Raji (cell line): Measurements from ENCODE around the gene ALX3.

Experiments
- POLR2A ChIP-seq: IDR thresholded peaks from 2 replicates; pipeline ENCODE4 v1.6.1; 2011; ENCODE audit warnings: low read depth, low read length, control low read depth; ENCODE audit not compliant: insufficient read depth

The ALX3 gene

DNA sequence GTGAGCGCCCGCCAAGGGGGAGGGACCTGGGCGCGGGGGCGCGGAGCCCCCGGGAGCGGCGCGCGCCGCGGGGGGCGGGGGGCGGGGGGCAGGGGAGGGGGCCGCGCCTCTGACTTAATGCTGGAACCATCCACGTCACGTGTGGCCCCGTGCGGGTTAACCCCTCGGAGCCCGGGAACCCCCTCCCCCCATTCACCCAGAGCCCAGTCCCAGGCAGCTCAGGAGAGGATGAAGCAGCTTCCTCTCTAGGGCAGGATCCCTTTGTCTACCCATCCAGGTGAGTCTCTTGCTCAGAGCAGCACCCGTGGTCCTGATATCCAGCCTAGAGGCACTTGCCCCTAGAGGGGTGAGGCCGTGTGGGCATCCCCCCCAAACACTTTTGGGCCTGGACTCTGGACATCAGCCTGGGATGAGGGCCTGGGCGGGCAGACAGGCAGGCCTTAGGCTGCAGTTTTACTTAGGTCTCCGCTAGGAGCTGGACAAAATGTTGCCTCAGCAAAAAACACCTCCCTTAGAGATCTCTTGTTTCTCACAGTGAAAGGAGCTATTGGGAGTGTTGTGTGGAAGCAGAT is at the start of gene ALX3:
Gene ALX3, minus strand, starts transcription at position 2 of the 572 bp plus-strand sequence. CDS start 60 bp downstream, outside the sequence.
- TF ChIP-seq POLR2A = no peak

DNA sequence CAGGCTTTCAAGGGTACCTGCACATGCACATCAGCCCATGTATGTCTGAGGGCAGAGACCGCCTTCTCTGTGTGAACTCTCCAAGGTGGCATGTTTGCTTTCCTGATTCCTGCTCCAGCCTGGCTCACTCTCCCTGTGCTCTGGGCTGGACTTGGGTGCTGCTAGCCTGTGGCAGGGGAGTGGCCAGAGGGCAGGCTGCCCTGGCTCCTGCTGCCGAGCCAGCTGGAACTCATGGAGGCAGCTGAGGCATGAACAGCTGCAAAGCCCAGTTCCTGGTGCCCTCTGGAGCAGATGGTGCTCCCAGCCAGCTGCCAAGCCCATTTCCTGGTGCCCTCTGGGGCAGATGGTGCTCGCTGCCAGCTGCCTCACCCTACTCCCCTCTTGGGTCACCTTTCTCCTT is 49.4 kb upstream of the ALX3 start:
- no peak for TF ChIP-seq POLR2A

DNA sequence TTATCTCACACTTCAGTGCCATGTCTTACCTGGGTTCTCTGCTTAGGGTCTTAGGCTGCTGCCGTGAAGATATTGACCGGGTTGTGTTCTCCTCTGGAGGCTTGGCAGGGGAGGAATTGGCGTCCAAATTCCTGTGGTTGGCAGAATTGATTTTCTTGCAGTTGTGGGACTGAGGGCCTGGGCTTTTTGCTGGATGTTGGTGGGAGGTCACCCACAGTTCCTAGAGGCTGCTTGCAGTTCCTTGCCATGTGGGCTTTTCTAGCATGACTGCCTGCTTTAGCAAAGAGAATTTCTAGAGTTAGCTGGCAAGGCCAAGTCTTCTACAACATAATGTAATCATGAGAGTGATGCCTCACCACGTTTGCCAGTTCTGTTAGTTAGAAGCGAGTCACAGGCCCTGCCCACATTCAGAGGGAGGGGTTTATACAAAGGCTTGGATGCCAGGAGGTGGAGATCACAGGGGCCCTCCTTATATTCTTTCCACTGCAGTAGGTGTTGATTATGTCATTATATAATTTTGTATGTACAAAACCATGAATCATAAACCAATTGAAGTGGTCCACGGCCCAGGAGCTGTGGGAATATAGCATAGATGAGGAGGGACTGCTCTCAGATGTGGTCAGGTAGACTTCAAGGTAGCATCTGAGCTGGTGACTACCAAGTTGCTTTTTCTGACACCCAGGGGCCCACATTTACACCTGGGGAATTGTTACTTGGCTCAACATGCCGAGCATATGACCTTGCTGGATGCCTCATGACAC is 48.3 kb upstream of the ALX3 start:
- TF ChIP-seq POLR2A = no peak

DNA sequence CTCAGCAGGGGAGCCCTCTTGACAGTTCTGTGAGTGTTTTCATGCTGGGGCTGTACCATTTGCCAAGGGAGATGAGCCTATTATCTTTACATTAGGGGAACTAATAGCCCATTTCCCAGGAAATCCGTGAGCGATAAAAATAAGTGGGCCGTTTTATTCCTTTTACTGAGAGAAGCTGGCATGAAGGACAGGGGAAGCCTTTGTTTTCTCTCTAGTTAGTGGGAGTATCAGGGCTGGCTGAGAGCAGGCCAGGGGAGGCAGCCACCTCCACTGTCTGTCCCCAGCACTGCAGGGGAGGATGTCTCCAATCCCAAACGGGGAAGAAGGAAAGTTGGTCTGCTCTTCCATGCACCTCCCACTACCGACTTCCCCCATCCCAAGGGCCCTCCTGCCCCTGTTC is 44.3 kb upstream of the ALX3 start:
- TF ChIP-seq POLR2A = no peak

DNA sequence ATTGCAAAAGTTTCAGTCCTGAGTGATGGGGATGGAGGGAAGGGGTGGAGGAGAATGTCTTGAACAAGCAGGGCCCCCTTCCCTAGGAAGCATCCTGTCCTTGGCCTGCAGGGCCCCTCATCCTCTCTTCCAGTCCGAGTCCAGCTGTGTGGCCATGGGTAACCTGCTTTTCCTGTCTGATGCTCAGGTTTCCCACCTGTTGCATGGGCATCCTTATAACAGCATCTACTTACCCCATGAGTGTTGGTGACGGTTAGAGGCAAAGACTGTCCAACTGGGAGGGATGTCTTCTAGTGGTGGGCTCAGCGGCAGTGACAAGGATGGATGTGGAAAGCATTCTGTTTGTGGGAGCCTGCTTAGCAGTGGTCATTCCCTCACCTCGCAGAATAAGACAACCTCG is 43.7 kb upstream of the ALX3 start:
- TF ChIP-seq POLR2A = no peak

DNA sequence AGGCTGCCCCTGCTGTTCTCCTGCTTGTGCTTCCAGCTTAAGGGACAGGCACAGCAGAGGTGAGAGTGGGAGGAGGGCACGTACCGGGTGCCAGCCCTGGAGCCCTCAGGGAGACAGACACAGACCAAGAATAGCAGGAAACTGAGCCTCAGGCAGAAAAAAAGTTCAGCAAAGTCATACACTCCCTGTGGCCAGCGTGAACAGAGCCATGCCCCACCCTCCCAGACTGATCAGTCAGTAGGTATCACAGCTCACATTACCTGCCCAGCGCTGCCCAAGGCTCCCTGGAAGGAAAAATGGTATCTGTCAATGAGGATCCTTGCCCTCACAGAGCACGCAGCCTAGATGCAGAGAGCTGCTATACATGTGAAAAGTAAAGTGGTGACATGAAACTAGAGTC is 43.1 kb upstream of the ALX3 start:
- TF ChIP-seq POLR2A = no peak

DNA sequence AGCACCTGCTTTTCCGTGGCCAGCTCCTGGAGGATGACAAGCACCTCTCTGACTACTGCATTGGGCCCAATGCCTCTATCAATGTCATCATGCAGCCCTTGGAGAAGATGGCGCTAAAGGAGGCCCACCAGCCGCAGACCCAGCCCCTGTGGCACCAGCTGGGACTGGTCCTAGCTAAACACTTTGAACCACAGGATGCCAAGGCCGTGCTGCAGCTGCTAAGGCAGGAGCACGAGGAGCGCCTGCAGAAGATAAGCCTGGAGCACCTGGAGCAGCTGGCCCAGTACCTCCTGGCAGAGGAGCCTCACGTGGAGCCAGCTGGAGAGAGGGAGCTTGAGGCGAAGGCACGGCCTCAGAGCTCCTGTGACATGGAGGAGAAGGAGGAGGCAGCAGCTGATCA is 42.2 kb upstream of the ALX3 start:
- no peak for TF ChIP-seq POLR2A

DNA sequence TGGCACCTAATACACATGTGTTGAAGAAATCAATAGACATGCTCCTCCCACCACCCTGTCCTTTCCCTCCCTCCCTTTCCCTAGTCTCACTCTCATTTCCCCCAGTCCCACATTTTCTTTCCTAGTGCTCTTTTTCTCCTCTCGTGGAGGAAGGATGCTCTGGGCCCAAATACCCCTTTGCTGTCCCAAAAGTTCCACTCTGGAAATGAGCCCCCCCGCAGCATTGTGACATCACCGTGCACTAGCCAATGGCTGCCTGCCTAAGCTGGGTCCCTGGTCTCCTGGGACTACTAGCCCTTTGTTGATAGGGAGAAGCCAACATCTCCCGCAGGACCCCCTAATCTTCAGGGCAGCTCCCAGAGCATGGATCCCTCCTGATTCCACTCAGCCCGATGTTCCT is 41.7 kb upstream of the ALX3 start, which contains the start of gene UBL4B:
Gene UBL4B, plus strand, starts transcription at position 301 of the 400 bp plus-strand sequence. Its CDS starts 92 bp downstream, at position 393.
- TF ChIP-seq POLR2A = no peak

DNA sequence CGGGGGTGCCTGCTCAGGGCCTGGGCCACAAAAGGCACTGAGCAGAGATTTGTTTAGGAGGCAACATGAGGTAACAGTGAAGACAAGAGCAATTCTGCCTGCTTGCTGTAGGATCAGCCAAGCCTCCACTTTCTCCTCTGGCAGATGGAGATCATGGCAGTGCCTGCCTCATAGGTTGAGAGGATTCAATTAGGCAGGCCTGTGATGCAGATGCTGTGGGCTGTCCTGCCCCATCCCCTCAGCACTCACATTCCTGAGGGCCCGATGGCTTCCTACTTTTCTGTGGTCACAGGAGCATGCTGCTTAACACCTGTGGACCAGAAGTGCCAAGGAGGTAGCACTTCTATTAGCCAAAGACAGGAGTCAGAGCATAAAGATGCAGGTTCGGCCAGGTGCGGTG is 40.6 kb upstream of the ALX3 start:
- no peak for TF ChIP-seq POLR2A

DNA sequence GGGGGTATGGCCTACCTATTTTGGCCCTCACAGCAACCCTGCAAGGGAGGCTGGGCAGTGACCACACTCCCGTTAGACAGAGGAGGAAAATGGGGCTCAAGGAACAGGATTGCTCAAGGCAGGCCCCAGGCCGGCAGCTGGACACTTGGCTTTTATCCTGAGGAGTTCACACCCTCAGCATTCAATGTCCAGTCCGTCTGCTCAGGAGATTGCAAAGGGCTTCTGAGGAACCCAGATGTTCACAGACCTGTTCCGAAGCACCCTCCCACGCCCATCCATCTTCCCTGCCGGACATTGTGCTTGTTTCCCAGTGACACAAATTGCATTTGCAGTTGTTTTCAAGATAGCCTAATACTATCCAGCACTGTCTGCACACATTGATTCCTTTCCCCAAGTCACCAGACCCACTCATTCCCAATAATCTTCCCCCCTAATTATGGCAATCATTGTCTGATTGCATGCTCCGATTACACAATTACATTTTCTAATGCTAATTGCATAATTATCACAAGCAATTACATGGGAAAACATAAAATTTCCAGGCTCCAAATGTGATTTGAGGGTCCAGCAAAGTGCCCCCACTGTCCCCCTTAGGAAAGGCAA is 37.5 kb upstream of the ALX3 start:
- no peak for TF ChIP-seq POLR2A

DNA sequence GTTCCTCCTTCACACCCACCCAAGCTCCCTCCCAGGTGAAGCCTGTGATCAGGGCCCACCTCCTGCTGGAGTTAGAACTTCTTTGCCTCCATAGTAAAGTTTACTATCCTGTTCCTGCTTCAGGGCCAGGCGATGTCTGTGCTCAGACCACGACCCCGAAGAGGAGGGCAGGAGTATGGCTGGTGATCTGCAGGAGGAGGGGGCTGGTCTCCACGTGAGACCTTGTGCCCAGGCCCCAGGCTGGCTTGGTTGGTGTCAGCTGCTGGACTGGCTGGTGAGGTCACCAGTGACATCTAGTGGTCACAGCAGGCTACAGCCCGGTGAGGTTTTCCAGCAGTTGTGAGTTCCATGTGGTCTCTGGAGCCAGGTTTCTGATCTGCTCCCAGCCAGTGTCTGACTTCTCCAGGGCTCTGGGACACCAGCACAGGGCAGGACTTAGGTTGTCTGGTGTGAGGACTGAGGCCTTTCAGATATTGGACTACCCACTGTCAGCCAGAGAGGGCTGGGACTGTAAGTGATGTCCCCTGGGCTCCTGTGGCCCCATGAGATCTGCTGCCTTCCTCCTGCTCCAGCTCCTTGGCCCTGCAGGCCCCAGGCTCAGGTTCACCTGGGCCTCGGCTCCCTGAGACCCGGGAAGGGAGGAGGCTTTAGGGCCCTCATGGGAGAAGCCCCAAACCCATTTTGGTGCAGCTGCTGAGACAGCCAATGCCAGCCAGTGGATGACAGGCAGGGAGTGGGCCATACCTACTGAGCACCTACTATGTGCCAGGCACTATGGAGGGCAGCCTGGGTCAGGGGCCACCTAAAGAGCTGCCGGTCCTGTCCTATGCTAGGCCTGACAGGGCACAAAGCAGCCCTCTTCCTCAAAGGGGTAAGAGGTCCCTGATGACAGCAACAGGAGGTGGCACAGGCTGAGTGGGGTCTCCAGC is 35.8 kb upstream of the ALX3 start:
- no peak for TF ChIP-seq POLR2A

DNA sequence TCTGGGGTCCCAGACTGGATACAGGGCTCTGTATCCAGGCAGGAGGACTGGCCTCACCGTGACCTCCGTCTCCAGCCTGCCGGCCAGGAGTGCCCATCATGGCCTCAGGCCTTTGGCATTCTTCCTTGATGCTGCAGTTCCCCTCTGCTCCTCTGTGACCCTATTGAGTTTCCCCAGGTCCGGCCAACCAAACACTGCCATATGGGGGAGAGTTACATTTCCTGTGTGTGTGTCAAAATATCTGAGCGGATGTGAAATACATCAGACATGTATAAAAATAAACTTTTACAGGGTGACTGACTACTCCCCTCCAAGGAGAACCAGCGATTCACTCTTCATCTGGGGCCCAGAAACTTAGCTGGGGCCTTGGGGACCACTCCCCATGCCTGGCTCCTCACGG is 31.6 kb upstream of the ALX3 start:
- TF ChIP-seq POLR2A = no peak

DNA sequence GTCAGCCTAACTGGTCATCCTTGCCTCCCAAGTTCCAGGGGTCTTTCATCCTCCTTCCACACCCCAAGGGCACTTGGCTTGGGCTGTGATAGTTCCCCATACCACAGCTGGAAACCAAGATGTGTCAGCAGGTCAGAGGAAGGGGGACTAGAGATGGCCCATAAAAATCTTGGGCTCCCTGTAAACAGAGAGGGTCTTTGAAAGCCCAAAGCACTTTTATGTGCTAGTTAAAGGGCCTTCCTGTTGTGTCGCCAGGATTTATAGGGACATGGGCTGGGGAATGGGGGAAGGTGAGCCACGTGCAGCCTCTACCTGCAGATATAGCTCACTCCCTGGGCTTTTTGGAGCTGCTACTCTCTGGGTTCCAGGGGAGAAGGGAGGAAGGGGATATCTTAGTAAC is 29.9 kb upstream of the ALX3 start:
- TF ChIP-seq POLR2A = no peak

DNA sequence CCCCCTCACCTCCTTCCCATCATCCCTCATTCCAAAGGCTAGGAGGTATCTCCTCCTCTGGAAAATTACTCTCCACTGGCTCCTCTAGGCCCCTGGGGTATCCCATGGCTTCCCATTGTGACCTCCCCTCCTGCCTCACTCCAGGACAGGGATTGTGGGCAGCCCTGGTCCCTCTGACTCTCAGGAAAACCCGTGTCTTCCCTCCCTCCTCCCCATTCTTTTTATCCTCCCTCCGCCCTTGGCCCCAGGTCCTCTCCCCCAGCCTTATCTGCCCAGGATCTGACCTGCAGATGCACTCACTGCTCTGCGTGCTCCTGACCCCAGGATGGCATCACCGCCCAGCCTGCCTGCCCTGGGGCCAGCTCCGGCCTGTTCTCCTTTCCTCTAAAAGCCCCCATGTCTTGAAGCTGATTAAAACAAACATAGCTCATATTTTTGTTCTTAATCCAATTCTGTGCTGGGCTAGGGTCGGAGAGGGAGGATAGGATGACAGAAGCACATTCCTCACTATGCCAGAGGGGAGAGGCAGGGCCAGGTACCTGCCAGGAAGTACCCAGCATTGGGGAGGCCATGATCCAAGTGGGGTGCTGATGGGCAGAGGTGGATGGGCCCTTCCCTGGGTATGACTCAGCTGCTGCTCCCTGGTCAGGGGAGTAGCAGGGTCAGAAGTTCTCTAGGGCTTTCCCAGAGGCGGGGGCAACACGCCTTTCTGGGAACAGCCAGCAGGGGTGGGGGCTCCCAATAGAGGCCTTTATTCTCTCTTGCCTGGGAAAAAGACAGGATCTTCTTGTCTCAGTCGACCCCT is 28.0 kb upstream of the ALX3 start:
- TF ChIP-seq POLR2A = no peak
